ENCODE results near the gene KLF6. TPM values are rescaled to one million over a fixed set of nuclear protein-coding genes. Genes with fewer than 3 reads are reported as not detected.
"Not testable (repeated sequence)": the region's sequence is repeated elsewhere in the genome, so short reads cannot be mapped to it uniquely, and the experiment has no call there.

Gene KLF6
- total RNA-seq, 1 donor from 2014 or later: 151 TPM

DNA sequence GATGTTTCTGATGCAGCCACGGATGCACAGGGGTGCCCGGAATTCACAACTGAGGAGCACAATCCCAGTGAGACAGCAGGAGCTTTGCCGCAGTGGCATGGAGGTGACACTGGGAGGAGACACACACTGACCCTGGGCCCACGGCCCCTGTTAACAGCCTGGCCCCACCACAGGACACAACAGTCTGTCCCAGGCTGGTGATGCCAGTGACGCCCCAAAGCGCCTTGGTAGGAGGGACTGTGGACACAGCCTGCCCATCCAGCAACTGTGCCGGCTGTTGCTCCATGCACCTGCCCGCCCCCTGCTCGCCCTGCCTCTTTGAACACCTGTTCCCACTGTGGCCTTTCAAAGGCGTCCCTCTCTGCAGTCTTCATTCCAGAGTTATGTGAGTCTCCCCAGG is 49.8 kb downstream of the KLF6 start:
- H3K27me3 Mint-ChIP-seq: no peaks in the 10 kb centered on the region
- no peak overlapping the region for H3K4me3 Mint-ChIP-seq
- H3K4me1 Mint-ChIP-seq: peaks cover 10% of the 10 kb centered on the region
- TF ChIP-seq, protein P1, sequence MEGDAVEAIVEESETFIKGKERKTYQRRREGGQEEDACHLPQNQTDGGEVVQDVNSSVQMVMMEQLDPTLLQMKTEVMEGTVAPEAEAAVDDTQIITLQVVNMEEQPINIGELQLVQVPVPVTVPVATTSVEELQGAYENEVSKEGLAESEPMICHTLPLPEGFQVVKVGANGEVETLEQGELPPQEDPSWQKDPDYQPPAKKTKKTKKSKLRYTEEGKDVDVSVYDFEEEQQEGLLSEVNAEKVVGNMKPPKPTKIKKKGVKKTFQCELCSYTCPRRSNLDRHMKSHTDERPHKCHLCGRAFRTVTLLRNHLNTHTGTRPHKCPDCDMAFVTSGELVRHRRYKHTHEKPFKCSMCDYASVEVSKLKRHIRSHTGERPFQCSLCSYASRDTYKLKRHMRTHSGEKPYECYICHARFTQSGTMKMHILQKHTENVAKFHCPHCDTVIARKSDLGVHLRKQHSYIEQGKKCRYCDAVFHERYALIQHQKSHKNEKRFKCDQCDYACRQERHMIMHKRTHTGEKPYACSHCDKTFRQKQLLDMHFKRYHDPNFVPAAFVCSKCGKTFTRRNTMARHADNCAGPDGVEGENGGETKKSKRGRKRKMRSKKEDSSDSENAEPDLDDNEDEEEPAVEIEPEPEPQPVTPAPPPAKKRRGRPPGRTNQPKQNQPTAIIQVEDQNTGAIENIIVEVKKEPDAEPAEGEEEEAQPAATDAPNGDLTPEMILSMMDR (IDR thresholded peaks at IDR 0.05): no peak
- ATAC-seq (ENCODE audit: low read depth): peak; percentile 74
- intact Hi-C loops (cut with micrococcal nuclease): loop anchor here (1.0 to 2.0 kb wide), 2 partner anchors 921 to 1032 kb away; no protein-coding TSS in a partner anchor
- peaks cover 5% of the 10 kb centered on the region for H3K9me3 Mint-ChIP-seq
- DNase-seq: no peak
- ChIA-PET CTCF (interaction anchor here (0.9 to 1.4 kb wide), 4 partner anchors 51 to 1031 kb away, joined by 3 to 6 read pairs (median 4); partner anchors contain the start of gene KLF6), POLR2A (interaction anchor here (1.4 kb wide), 1 partner anchor 50 kb away, joined by 8 read pairs; the partner anchor contains the start of gene KLF6)
- peaks cover 2% of the 10 kb centered on the region for H3K36me3 Mint-ChIP-seq (ENCODE audit: low read depth)
- H3K27ac Mint-ChIP-seq: no peak overlapping the region

DNA sequence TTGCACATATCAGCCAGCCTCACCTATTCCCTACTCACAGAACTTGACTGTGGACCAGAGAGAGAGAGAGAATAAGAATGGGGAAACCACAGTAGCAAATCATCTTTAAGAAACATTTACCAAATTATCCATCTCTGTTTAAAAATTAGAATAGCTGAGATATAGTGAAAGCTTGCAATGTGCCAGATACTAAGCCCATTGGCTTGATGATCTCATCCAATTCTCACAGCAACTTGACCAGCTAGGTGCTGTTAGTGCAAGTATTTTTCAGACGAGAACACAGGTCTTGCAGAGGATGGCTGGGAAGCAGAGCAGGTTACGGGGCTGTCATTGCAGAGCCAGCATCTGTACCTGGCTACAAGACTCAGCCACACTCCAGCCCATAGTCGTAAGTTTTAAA is 50.9 kb downstream of the KLF6 start:
- Mint-ChIP-seq H3K4me3 (no peak overlapping the region), H3K4me1 (peaks cover 6% of the 10 kb centered on the region), H3K36me3 (ENCODE audit: low read depth) (peaks cover 2% of the 10 kb centered on the region), H3K27me3 (no peaks in the 10 kb centered on the region), H3K9me3 (peaks cover 5% of the 10 kb centered on the region), H3K27ac (no peak overlapping the region)
- ATAC-seq (ENCODE audit: low read depth): no peak
- DNase-seq: no peak
- ChIA-PET CTCF (interaction anchor here (0.6 to 1.4 kb wide), 3 partner anchors 52 to 1032 kb away, joined by 3 to 4 read pairs (median 3); partner anchors contain the start of gene KLF6), POLR2A (interaction anchor here (1.4 kb wide), 1 partner anchor 51 kb away, joined by 8 read pairs; the partner anchor contains the start of gene KLF6)
- TF ChIP-seq, protein P1 (IDR thresholded peaks at IDR 0.05): no peak
- intact Hi-C loops (cut with micrococcal nuclease): loop anchor here (2.0 kb wide), 1 partner anchor 1033 kb away; no protein-coding TSS in a partner anchor

DNA sequence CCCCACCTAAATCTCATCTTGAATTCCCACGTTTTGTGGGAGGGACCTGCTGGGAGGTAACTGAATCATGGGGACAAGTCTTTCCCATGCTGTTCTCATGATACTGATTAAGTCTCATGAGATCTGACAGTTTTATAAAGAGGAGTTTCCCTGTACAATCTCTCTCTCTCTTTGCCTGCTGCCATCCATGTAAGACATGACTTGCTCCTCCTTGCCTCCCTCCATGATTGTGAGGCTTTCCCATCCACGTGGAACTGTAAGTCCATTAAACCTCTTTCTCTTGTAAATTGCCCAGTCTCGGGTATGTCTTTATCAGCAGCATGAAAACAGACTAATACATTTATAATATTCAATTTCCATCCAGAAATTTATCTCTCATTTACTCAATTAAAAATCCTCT is 52.8 kb downstream of the KLF6 start:
- CTCF ChIA-PET; ATAC-seq (ENCODE audit: low read depth); H3K4me1 Mint-ChIP-seq; intact Hi-C loops (cut with micrococcal nuclease); POLR2A ChIA-PET; H3K27me3 Mint-ChIP-seq; H3K27ac Mint-ChIP-seq; DNase-seq; H3K4me3 Mint-ChIP-seq; H3K36me3 Mint-ChIP-seq (ENCODE audit: low read depth); H3K9me3 Mint-ChIP-seq: not testable (repeated sequence)

DNA sequence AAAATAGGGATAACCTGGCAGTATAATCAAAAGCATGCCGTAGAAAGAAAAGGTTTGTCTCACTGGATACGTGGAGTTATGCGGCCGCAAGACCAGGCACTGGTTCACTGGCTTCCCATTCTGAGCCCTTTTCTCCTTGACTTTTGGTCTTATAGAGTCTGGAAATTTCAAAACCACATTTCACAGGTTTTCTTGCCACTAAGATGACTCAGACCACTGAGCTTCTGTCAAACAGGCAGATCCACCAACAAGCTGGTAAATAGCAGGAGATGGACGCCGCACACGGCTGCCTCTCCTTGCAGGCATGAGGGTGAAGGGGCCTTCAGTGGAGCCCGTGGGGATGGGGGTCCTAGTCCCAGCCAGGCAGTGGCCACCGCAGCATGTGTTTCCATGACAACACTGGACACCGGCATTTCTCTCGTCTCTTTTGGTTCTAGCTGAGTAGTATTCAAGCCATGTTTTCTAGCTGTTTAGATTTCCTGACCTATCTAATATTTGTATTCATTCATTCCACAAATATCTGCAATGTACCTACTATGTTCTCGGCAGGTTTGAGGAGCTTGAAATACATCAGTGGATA is 55.5 kb downstream of the KLF6 start:
- ATAC-seq (ENCODE audit: low read depth) (no peak), DNase-seq (no peak)
- Mint-ChIP-seq H3K9me3 (peaks cover 7% of the 10 kb centered on the region), H3K27me3 (peaks cover 7% of the 10 kb centered on the region), H3K4me1 (no peaks in the 10 kb centered on the region), H3K36me3 (ENCODE audit: low read depth) (peaks cover 2% of the 10 kb centered on the region), H3K27ac (no peak overlapping the region), H3K4me3 (no peak overlapping the region)
- intact Hi-C loops (cut with micrococcal nuclease): no loop called here
- ChIA-PET POLR2A (no interaction called here), CTCF (no interaction called here)
- TF ChIP-seq, protein P1 (IDR thresholded peaks at IDR 0.05): no peak

DNA sequence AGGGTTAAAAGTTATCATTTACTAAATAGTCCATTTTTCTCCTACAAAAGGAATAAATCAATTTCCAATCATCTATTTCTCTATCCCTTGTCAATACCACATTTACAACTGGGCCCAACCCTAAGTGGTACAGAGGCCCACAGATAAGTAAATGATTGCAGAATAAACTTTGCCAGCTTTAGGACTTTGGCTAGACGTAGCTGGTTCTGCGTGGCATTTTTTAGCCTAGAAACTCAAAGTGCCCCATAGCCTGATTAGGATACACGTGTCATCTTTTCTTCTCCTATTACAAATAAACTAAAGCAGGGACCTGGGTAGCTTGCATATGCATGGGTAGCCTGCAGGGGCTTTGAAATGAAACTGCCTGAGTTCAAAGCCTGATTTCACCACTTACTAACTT is 56.4 kb downstream of the KLF6 start:
- CTCF ChIA-PET: no interaction called here
- H3K36me3 Mint-ChIP-seq (ENCODE audit: low read depth): peaks cover 2% of the 10 kb centered on the region
- ATAC-seq (ENCODE audit: low read depth) (no peak), DNase-seq (no peak)
- intact Hi-C loops (cut with micrococcal nuclease): no loop called here
- H3K4me3 Mint-ChIP-seq: no peak overlapping the region
- POLR2A ChIA-PET: no interaction called here
- peaks cover 7% of the 10 kb centered on the region for H3K27me3 Mint-ChIP-seq
- H3K9me3 Mint-ChIP-seq: peaks cover 7% of the 10 kb centered on the region
- H3K27ac Mint-ChIP-seq: no peak overlapping the region
- no peaks in the 10 kb centered on the region for H3K4me1 Mint-ChIP-seq
- TF ChIP-seq, protein P1 (IDR thresholded peaks at IDR 0.05): no peak
